ENCODE measurements around the gene TBX19. TPM values are rescaled to one million over a fixed set of nuclear protein-coding genes. Genes with fewer than 3 reads are reported as not detected.

The TBX19 gene
- total RNA-seq, 1 experiment from 2014 or later, result 3.0 TPM

DNA sequence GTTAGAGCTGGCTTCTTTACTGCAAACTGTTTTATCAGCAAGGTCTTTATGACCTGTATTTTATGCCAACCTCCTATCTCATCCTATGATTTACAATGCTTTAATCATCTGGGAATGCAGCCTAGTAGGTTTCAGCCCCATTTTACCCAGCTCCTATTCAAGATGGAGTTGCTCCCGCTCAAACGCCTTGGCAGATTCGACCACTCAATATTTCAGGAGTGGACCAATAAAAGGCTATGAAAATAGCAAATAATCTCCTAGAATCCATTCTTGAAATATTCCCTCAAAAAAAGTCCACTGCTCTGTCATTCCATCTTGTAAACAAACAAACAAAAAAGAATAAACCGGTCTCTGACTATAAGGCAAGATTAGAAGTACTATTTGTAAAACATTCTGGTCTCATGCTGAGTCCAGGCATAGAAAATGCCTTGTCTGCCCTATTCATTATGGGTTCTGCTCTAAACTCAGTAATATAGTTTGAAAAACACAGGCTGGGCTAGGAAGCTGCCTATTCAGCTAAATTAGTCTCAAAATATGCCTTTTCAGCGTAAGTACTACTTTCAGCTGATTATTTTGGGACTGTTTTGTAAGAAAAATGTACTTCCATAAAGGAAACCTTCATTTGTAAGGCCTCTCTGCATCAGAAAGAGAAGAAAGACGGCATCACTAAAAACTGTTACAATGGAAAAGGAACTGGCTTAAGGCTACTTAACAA lies 53.0 kb downstream of the TBX19 start (continued):
- TF ChIP-seq, protein P1, sequence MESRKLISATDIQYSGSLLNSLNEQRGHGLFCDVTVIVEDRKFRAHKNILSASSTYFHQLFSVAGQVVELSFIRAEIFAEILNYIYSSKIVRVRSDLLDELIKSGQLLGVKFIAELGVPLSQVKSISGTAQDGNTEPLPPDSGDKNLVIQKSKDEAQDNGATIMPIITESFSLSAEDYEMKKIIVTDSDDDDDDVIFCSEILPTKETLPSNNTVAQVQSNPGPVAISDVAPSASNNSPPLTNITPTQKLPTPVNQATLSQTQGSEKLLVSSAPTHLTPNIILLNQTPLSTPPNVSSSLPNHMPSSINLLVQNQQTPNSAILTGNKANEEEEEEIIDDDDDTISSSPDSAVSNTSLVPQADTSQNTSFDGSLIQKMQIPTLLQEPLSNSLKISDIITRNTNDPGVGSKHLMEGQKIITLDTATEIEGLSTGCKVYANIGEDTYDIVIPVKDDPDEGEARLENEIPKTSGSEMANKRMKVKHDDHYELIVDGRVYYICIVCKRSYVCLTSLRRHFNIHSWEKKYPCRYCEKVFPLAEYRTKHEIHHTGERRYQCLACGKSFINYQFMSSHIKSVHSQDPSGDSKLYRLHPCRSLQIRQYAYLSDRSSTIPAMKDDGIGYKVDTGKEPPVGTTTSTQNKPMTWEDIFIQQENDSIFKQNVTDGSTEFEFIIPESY (IDR thresholded peaks at IDR 0.05; ENCODE audit: extremely low read depth, insufficient replicate concordance, low read length), result no peak
- TF ChIP-seq SIN3A (IDR thresholded peaks at IDR 0.05; ENCODE audit: low read depth), result no peak
- TF ChIP-seq, protein P2, sequence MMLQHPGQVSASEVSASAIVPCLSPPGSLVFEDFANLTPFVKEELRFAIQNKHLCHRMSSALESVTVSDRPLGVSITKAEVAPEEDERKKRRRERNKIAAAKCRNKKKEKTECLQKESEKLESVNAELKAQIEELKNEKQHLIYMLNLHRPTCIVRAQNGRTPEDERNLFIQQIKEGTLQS (IDR thresholded peaks at IDR 0.05), result no peak
- no peak for TF ChIP-seq CBX3 (IDR thresholded peaks at IDR 0.05; ENCODE audit: low read depth)
- no peak for TF ChIP-seq ZFX (IDR thresholded peaks at IDR 0.05)

DNA sequence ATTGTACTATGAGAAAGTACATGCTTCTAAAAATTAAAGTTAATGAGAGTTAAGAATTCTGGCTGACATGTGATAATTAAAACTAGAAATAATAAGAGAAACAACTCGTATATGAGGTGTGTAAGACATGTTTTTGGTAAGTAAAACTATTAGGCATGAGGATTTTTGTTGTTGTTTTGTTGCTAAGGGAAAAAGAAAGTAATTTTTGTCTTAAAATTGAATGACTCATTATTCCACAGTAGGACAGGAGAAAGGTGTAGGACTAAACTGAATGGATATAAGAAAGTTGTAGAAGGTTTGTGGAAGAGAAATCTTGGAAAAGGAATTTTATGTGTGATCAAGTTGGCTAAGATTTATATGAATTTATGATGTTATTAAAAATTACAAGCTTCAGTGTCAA lies 54.8 kb downstream of the TBX19 start:
- Histone ChIP-seq H2AFZ (ENCODE audit: low read depth, low read length, poor library complexity, severe bottlenecking) (no peak overlapping the region), H3K9ac (ENCODE audit: low read length) (no peak overlapping the region), H3K4me1 (ENCODE audit: control insufficient read depth in 1 of 2, insufficient read depth in 2 of 2, low read length in 2 of 2) (no peaks in the 10 kb centered on the region), H3K9me3 (ENCODE audit: control insufficient read depth in 1 of 2, insufficient read depth in 1 of 2, low read depth in 1 of 2, low read length in 2 of 2) (no peaks in the 10 kb centered on the region), H3K79me2 (ENCODE audit: insufficient read depth, low read length) (no peaks in the 10 kb centered on the region), H3K36me3 (ENCODE audit: control insufficient read depth in 1 of 2, insufficient read depth in 2 of 2, low read length in 2 of 2) (no peaks in the 10 kb centered on the region), H3K4me3 (replicated peaks in 1 of 2; ENCODE audit: low read depth in 1 of 2, low read length in 2 of 2) (no peak overlapping the region), H3K27me3 (ENCODE audit: insufficient read depth, low read length) (no peaks in the 10 kb centered on the region), H3K4me2 (ENCODE audit: low read length) (no peak overlapping the region), H3K9me2 (ENCODE audit: insufficient read depth) (no peaks in the 10 kb centered on the region), H3K27ac (ENCODE audit: low read depth, low read length) (no peak overlapping the region), H4K20me1 (ENCODE audit: insufficient read depth) (no peaks in the 10 kb centered on the region)
- RAD21 ChIA-PET (ENCODE audit: low non-redundant PET in 1 of 2, low total read pairs in 2 of 2, uncharacterized antibody in 2 of 2, unreplicated experiment in 2 of 2), result no interaction called here
- no peak for TF ChIP-seq EZH2 (IDR thresholded peaks at IDR 0.05)
- TF ChIP-seq RAD21 (IDR thresholded peaks at IDR 0.05; ENCODE audit: low read depth), result no peak
- TF ChIP-seq JUND (IDR thresholded peaks at IDR 0.05), result no peak
- TF ChIP-seq EGR1 (IDR thresholded peaks at IDR 0.05; ENCODE audit: low read depth), result no peak
- no peak for TF ChIP-seq POLR2A (IDR thresholded peaks at IDR 0.05; ENCODE audit: borderline replicate concordance, extremely low read depth, insufficient read depth, insufficient read length)
- no TSS peak for BruUV-seq (replicated peaks)
- ATAC-seq (no peak), DNase-seq (ENCODE audit: low read depth, low spot score) (no peak)
- CTCF ChIA-PET, result no interaction called here
- POLR2A ChIA-PET, result no interaction called here
- intact Hi-C loops (cut with micrococcal nuclease), result no loop called here

Data from HCT116 (cell line).